Stomach (tissue), 9 donors: ENCODE data around the gene SH3RF3. TPM values are rescaled to one million over a fixed set of nuclear protein-coding genes. Genes with fewer than 3 reads are reported as not detected.

ENCODE experiments used
- DNase-seq, 2 donors: peaks; one replicate each; pipeline versions ENCODE4 v3.0.0 to v3.0.0-alpha.2; 2013 to 2019
- H3K27ac ChIP-seq, 5 donors: fragments of 200-600 bp in 4 of 5; sonication (generic) in 4 of 5; one replicate each; pipeline ENCODE4 v1.5.1; 2013 to 2019; ENCODE audit warnings: mild to moderate bottlenecking in 1 of 5, moderate library complexity in 1 of 5
- H3K27me3 ChIP-seq, 3 donors: fragments of 200-600 bp; sonication (generic); one replicate each; pipeline ENCODE4 v1.5.1; 2017 to 2019; ENCODE audit warnings: mixed run types in 1 of 3
- H3K36me3 ChIP-seq, 4 donors: fragments of 200-600 bp; sonication (generic); 1 replicate in 3 of 4; 2 replicates in 1 of 4; pipeline ENCODE4 v1.5.1; 2016 to 2019
- H3K4me1 ChIP-seq, 4 donors: fragments of 200-600 bp; sonication (generic); one replicate each; pipeline ENCODE4 v1.5.1; 2016 to 2019
- H3K4me3 ChIP-seq, 4 donors: fragments of 200-600 bp; sonication (generic) in 3 of 4; one replicate each; pipeline ENCODE4 v1.5.1; 2016 to 2019; ENCODE audit warnings: mild to moderate bottlenecking in 1 of 4
- H3K9me3 ChIP-seq, 4 donors: fragments of 200-600 bp; sonication (generic); one replicate each; pipeline ENCODE4 v1.5.1; 2016 to 2019
- EP300 ChIP-seq: sonication (generic); formaldehyde crosslinking; IDR thresholded peaks from one replicate; pipeline ENCODE4 v1.6.1; 2017; ENCODE audit warnings: antibody characterized with exemption
- POLR2A ChIP-seq, 4 donors: fragments of 450-650 bp; IDR thresholded peaks; one replicate each; pipeline ENCODE4 v1.6.1; 2016; ENCODE audit warnings: antibody characterized with exemption in 4 of 4, control low read depth in 2 of 4, mild to moderate bottlenecking in 1 of 4, moderate library complexity in 1 of 4
- POLR2AphosphoS5 ChIP-seq, 3 donors: sonication (generic); formaldehyde crosslinking; IDR thresholded peaks; one replicate each; pipeline ENCODE4 v1.6.1; 2016; ENCODE audit warnings: antibody characterized with exemption in 3 of 3
- WGBS, 5 donors: extraction: QIAGEN DNeasy Blood & Tissue Kit in 3 of 5; methylation state at CpG; one replicate each; pipeline versions ENCODE4 v1.1.5 to v1.1.7; 2013 to 2018; 5-methylcytosine and 5-hydroxymethylcytosine counted together
- intact Hi-C: fragments of 100-400 bp; cut with DNase I; formaldehyde crosslinking; loops from one replicate; pipeline ENCODE4 v1.15.1; 2023; ENCODE audit warnings: low total_unique reads
- polyA plus RNA-seq, 3 donors: library from polyadenylated mRNA; stranded (reverse); fragments of 200-250 nt; gene quantifications; one replicate each; pipeline ENCODE4 v1.2.3, GENCODE V29; 2013
- total RNA-seq, 5 donors: library from RNA; depleted of rRNA; stranded (reverse); fragments of >200 nt; gene quantifications; one replicate each; pipeline versions ENCODE4 v1.1.0 to v1.2.3, GENCODE V29; 2014 to 2016
- TF ChIP-seq, protein P1 (sequence below), 7 experiments: fragments of 450-650 bp in 4 of 7; fragments of 200-600 bp in 3 of 7; sonication (generic) in 3 of 7; IDR thresholded peaks; one replicate each; pipeline ENCODE4 v1.5.1; 2016 to 2019; ENCODE audit warnings: antibody characterized with exemption in 7 of 7, control low read depth in 2 of 7, mild to moderate bottlenecking in 1 of 7
- donor health status: healthy with polysubstance abuse.
- donor health status: Bipolar disorder and iron deficiency.
- donor health status: healthy.

The SH3RF3 gene
- total and polyA plus RNA-seq, 8 donors: 0.87 to 11.1 (median 4.4) TPM

DNA sequence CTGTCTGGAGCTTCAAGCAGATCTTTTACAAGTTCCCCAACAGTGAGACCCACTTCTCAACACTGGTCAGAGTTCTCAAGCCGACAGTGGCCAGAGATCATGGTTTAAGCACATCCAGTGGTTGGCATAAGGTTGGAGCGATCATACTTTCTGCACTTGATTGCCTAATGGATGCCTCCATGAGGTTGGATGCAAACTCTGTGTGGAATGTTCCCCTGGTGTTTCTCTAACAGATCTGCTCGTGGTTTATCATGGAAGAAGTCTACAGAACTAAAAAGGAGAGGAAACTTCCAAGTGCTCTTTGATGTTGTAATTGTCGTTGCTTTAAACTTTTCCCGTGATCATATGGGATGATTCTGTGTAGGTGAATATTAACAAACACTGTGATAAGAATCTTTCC is 60.7 kb downstream of the SH3RF3 start:
- DNase-seq: no peak
- intact Hi-C loops: no loop called here
- H3K27ac ChIP-seq: no peak overlapping the region
- TF ChIP-seq, protein P1, sequence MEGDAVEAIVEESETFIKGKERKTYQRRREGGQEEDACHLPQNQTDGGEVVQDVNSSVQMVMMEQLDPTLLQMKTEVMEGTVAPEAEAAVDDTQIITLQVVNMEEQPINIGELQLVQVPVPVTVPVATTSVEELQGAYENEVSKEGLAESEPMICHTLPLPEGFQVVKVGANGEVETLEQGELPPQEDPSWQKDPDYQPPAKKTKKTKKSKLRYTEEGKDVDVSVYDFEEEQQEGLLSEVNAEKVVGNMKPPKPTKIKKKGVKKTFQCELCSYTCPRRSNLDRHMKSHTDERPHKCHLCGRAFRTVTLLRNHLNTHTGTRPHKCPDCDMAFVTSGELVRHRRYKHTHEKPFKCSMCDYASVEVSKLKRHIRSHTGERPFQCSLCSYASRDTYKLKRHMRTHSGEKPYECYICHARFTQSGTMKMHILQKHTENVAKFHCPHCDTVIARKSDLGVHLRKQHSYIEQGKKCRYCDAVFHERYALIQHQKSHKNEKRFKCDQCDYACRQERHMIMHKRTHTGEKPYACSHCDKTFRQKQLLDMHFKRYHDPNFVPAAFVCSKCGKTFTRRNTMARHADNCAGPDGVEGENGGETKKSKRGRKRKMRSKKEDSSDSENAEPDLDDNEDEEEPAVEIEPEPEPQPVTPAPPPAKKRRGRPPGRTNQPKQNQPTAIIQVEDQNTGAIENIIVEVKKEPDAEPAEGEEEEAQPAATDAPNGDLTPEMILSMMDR (IDR thresholded peaks at IDR 0.05): no peak
- no peak for TF ChIP-seq POLR2AphosphoS5 (IDR thresholded peaks at IDR 0.05)
- no peaks in the 10 kb centered on the region for H3K36me3 ChIP-seq
- peaks cover 0 to 43% (median 28%) of the 10 kb centered on the region in 4 donors for H3K4me1 ChIP-seq
- H3K27me3 ChIP-seq: no peaks in the 10 kb centered on the region
- H3K4me3 ChIP-seq: no peak overlapping the region
- WGBS, 5 donors: 82 to 93% (median 86%) methylated on average over 5 of the region's 5 CpGs
- no peaks in the 10 kb centered on the region for H3K9me3 ChIP-seq

- Histone ChIP-seq H3K9me3 (no peaks in the 10 kb centered on the region), H3K4me3 (no peak overlapping the region), H3K36me3 (no peaks in the 10 kb centered on the region), H3K4me1 (peaks cover 6 to 36% (median 20%) of the 10 kb centered on the region in 4 donors), H3K27me3 (no peaks in the 10 kb centered on the region), H3K27ac (no peak overlapping the region)
- DNase-seq: no peak
- TF ChIP-seq EP300 (no peak), POLR2AphosphoS5 (IDR thresholded peaks at IDR 0.05) (no peak), POLR2A (IDR thresholded peaks at IDR 0.05) (no peak)
- TF ChIP-seq, protein P1 (IDR thresholded peaks at IDR 0.05): no peak
- 72 to 82% (median 78%) methylated on average over 17 of the region's 17 CpGs for WGBS, 5 donors
- intact Hi-C loops: no loop called here
Measured at GRCh38 chr2:109193807-109194619, 65.0 kb downstream of the SH3RF3 start.

DNA sequence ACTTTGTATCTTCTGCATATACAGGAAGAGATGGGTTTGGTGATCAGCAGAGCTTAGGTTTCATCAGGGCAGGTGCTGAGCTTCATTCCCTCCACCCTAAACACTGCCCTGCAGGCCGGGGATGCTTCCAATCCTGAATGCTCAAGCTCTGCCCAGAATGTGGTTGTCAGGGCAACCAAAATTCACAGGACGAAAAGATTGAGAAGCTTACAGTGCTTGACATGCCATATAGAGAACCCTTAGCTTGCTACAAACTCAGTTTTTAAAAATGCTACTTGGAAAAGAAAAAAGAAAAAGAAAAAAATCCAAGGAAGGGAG is 65.6 kb downstream of the SH3RF3 start:
- Histone ChIP-seq H3K9me3 (no peaks in the 10 kb centered on the region), H3K27ac (no peak overlapping the region), H3K4me1 (peaks cover 6 to 36% (median 20%) of the 10 kb centered on the region in 4 donors), H3K4me3 (no peak overlapping the region), H3K36me3 (no peaks in the 10 kb centered on the region), H3K27me3 (no peaks in the 10 kb centered on the region)
- 69 to 84% (median 77%) methylated on average over 2 of the region's 2 CpGs for WGBS, 5 donors
- DNase-seq: no peak
- intact Hi-C loops: no loop called here
- TF ChIP-seq EP300: no peak
- no peak for TF ChIP-seq POLR2AphosphoS5 (IDR thresholded peaks at IDR 0.05)
- TF ChIP-seq POLR2A (IDR thresholded peaks at IDR 0.05): no peak
- TF ChIP-seq, protein P1 (IDR thresholded peaks at IDR 0.05): no peak

GRCh38 chr2:109195193-109196045 is 66.4 kb downstream of the SH3RF3 start:
- WGBS, 5 donors: 69 to 76% (median 75%) methylated on average over 19 of the region's 19 CpGs
- TF ChIP-seq POLR2A (IDR thresholded peaks at IDR 0.05) (no peak), EP300 (no peak), POLR2AphosphoS5 (IDR thresholded peaks at IDR 0.05) (no peak)
- TF ChIP-seq, protein P1 (IDR thresholded peaks at IDR 0.05): no peak
- Histone ChIP-seq H3K36me3 (no peaks in the 10 kb centered on the region), H3K4me1 (peaks cover 6 to 36% (median 20%) of the 10 kb centered on the region in 4 donors), H3K27ac (no peak overlapping the region), H3K4me3 (no peak overlapping the region), H3K9me3 (no peaks in the 10 kb centered on the region), H3K27me3 (no peaks in the 10 kb centered on the region)
- intact Hi-C loops: no loop called here
- DNase-seq: no peak
